ENCODE data around the gene FAM83E. TPM values are rescaled to one million over a fixed set of nuclear protein-coding genes. Genes with fewer than 3 reads are reported as not detected.

The FAM83E gene
- polyA plus RNA-seq, 4 donors: 76.6 to 104 (median 93.5) TPM

GRCh38 chr19:48596679-48597465 is 18.0 kb downstream of the FAM83E start:
- no peak overlapping the region for H3K27ac ChIP-seq (ENCODE audit: low read depth in 1 of 3, low read length in 2 of 3)
- peaks cover 0 to 20% (median 3%) of the 10 kb centered on the region in 3 donors for H3K36me3 ChIP-seq (ENCODE audit: control insufficient read depth in 3 of 3, insufficient read depth in 2 of 3, low read depth in 1 of 3, low read length in 3 of 3)
- FAIRE-seq: no peak
- no peak for DNase-seq
- H3K9me3 ChIP-seq (ENCODE audit: control insufficient read depth in 2 of 2, insufficient read depth in 1 of 2, low read depth in 1 of 2, low read length in 1 of 2): no peaks in the 10 kb centered on the region
- H3K27me3 ChIP-seq (ENCODE audit: control insufficient read depth in 3 of 3, insufficient read depth in 3 of 3, low read length in 3 of 3): no peaks in the 10 kb centered on the region
- peaks cover 0 to 5% (median 0%) of the 10 kb centered on the region in 3 donors for H3K4me1 ChIP-seq (ENCODE audit: control insufficient read depth in 3 of 3, insufficient read depth in 2 of 3, low read depth in 1 of 3, low read length in 2 of 3)
- WGBS, 3 donors: 78 to 88% (median 80%) methylated on average over 38 to 39 of the region's 39 CpGs
- no peak overlapping the region for H3K4me3 ChIP-seq (ENCODE audit: low read depth in 1 of 3, low read length in 3 of 3)

- Histone ChIP-seq H3K36me3 (ENCODE audit: control insufficient read depth in 3 of 3, insufficient read depth in 2 of 3, low read depth in 1 of 3, low read length in 3 of 3) (peaks cover 0 to 14% (median 3%) of the 10 kb centered on the region in 3 donors), H3K4me3 (ENCODE audit: low read depth in 1 of 3, low read length in 3 of 3) (no peak overlapping the region), H3K27me3 (ENCODE audit: control insufficient read depth in 3 of 3, insufficient read depth in 3 of 3, low read length in 3 of 3) (no peaks in the 10 kb centered on the region), H3K27ac (ENCODE audit: low read depth in 1 of 3, low read length in 2 of 3) (no peak overlapping the region), H3K9me3 (ENCODE audit: control insufficient read depth in 2 of 2, insufficient read depth in 1 of 2, low read depth in 1 of 2, low read length in 1 of 2) (no peaks in the 10 kb centered on the region), H3K4me1 (ENCODE audit: control insufficient read depth in 3 of 3, insufficient read depth in 2 of 3, low read depth in 1 of 3, low read length in 2 of 3) (peaks cover 0 to 5% (median 0%) of the 10 kb centered on the region in 3 donors)
- DNase-seq (no peak), FAIRE-seq (no peak)
- WGBS, 3 donors: 70 to 100% (median 81%) methylated on average over 2 to 4 of the region's 4 CpGs
Observed at GRCh38 chr19:48596237-48596636, 18.6 kb downstream of the FAM83E start.

- H3K27me3 ChIP-seq (ENCODE audit: control insufficient read depth in 3 of 3, insufficient read depth in 3 of 3, low read length in 3 of 3): no peaks in the 10 kb centered on the region
- DNase-seq (no peak), FAIRE-seq (no peak)
- H3K9me3 ChIP-seq (ENCODE audit: control insufficient read depth in 2 of 2, insufficient read depth in 1 of 2, low read depth in 1 of 2, low read length in 1 of 2): no peaks in the 10 kb centered on the region
- peaks cover 0 to 10% (median 0%) of the 10 kb centered on the region in 3 donors for H3K36me3 ChIP-seq (ENCODE audit: control insufficient read depth in 3 of 3, insufficient read depth in 2 of 3, low read depth in 1 of 3, low read length in 3 of 3)
- WGBS, 3 donors: 71 to 77% (median 73%) methylated on average over 5 to 6 of the region's 6 CpGs
- H3K4me1 ChIP-seq (ENCODE audit: control insufficient read depth in 3 of 3, insufficient read depth in 2 of 3, low read depth in 1 of 3, low read length in 2 of 3): peaks cover 0 to under 1% (median 0%) of the 10 kb centered on the region in 3 donors
- H3K27ac ChIP-seq (ENCODE audit: low read depth in 1 of 3, low read length in 2 of 3): no peak overlapping the region
- H3K4me3 ChIP-seq (ENCODE audit: low read depth in 1 of 3, low read length in 3 of 3): no peak overlapping the region
Observed at GRCh38 chr19:48595833-48596232, 19.0 kb downstream of the FAM83E start.

GRCh38 chr19:48595171-48595570 is 19.7 kb downstream of the FAM83E start:
- no peaks in the 10 kb centered on the region for H3K27me3 ChIP-seq (ENCODE audit: control insufficient read depth in 3 of 3, insufficient read depth in 3 of 3, low read length in 3 of 3)
- DNase-seq: no peak
- FAIRE-seq: no peak

GRCh38 chr19:48591021-48591420 is 23.9 kb downstream of the FAM83E start:
- WGBS, 3 donors: 80 to 95% (median 92%) methylated on average over 5 of the region's 5 CpGs
- Histone ChIP-seq H3K36me3 (ENCODE audit: control insufficient read depth in 3 of 3, insufficient read depth in 2 of 3, low read depth in 1 of 3, low read length in 3 of 3) (no peaks in the 10 kb centered on the region), H3K4me3 (ENCODE audit: low read depth in 1 of 3, low read length in 3 of 3) (no peak overlapping the region), H3K9me3 (ENCODE audit: control insufficient read depth in 2 of 2, insufficient read depth in 1 of 2, low read depth in 1 of 2, low read length in 1 of 2) (no peaks in the 10 kb centered on the region), H3K27ac (ENCODE audit: low read depth in 1 of 3, low read length in 2 of 3) (no peak overlapping the region), H3K4me1 (ENCODE audit: control insufficient read depth in 3 of 3, insufficient read depth in 2 of 3, low read depth in 1 of 3, low read length in 2 of 3) (peaks cover 0 to 3% (median 0%) of the 10 kb centered on the region in 3 donors), H3K27me3 (ENCODE audit: control insufficient read depth in 3 of 3, insufficient read depth in 3 of 3, low read length in 3 of 3) (no peaks in the 10 kb centered on the region)
- DNase-seq: no peak
- FAIRE-seq: no peak

More at GRCh38 chr19:48595171-48595570, 19.7 kb downstream of the FAM83E start:
- Histone ChIP-seq H3K36me3 (ENCODE audit: control insufficient read depth in 3 of 3, insufficient read depth in 2 of 3, low read depth in 1 of 3, low read length in 3 of 3) (peaks cover 0 to 4% (median 0%) of the 10 kb centered on the region in 3 donors), H3K4me1 (ENCODE audit: control insufficient read depth in 3 of 3, insufficient read depth in 2 of 3, low read depth in 1 of 3, low read length in 2 of 3) (no peaks in the 10 kb centered on the region), H3K9me3 (ENCODE audit: control insufficient read depth in 2 of 2, insufficient read depth in 1 of 2, low read depth in 1 of 2, low read length in 1 of 2) (no peaks in the 10 kb centered on the region), H3K4me3 (ENCODE audit: low read depth in 1 of 3, low read length in 3 of 3) (no peak overlapping the region), H3K27ac (ENCODE audit: low read depth in 1 of 3, low read length in 2 of 3) (no peak overlapping the region)
- WGBS, 3 donors: 81 to 88% (median 86%) methylated on average over 9 of the region's 9 CpGs

- FAIRE-seq (no peak), DNase-seq (peak; percentile 87 to 95)
- Histone ChIP-seq H3K4me3 (ENCODE audit: low read depth in 1 of 3, low read length in 3 of 3) (peak overlapping the region in 2 of 3 donors; percentile 19), H3K27me3 (ENCODE audit: control insufficient read depth in 3 of 3, insufficient read depth in 3 of 3, low read length in 3 of 3) (no peaks in the 10 kb centered on the region), H3K36me3 (ENCODE audit: control insufficient read depth in 3 of 3, insufficient read depth in 2 of 3, low read depth in 1 of 3, low read length in 3 of 3) (no peaks in the 10 kb centered on the region), H3K4me1 (ENCODE audit: control insufficient read depth in 3 of 3, insufficient read depth in 2 of 3, low read depth in 1 of 3, low read length in 2 of 3) (peaks cover 0 to 6% (median 0%) of the 10 kb centered on the region in 3 donors), H3K9me3 (ENCODE audit: control insufficient read depth in 2 of 2, insufficient read depth in 1 of 2, low read depth in 1 of 2, low read length in 1 of 2) (peaks cover 0 to 8% of the 10 kb centered on the region in 2 donors), H3K27ac (ENCODE audit: low read depth in 1 of 3, low read length in 2 of 3) (no peak overlapping the region)
- 3 to 5% (median 4%) methylated on average over 36 of the region's 36 CpGs for WGBS, 3 donors
Observed at GRCh38 chr19:48588670-48589401, 26.0 kb downstream of the FAM83E start.

- no peak for FAIRE-seq
- Histone ChIP-seq H3K4me3 (ENCODE audit: low read depth in 1 of 3, low read length in 3 of 3) (no peak overlapping the region), H3K4me1 (ENCODE audit: control insufficient read depth in 3 of 3, insufficient read depth in 2 of 3, low read depth in 1 of 3, low read length in 2 of 3) (peaks cover 0 to 6% (median 0%) of the 10 kb centered on the region in 3 donors), H3K9me3 (ENCODE audit: control insufficient read depth in 2 of 2, insufficient read depth in 1 of 2, low read depth in 1 of 2, low read length in 1 of 2) (peaks cover 0 to 8% of the 10 kb centered on the region in 2 donors), H3K27ac (ENCODE audit: low read depth in 1 of 3, low read length in 2 of 3) (no peak overlapping the region), H3K36me3 (ENCODE audit: control insufficient read depth in 3 of 3, insufficient read depth in 2 of 3, low read depth in 1 of 3, low read length in 3 of 3) (no peaks in the 10 kb centered on the region), H3K27me3 (ENCODE audit: control insufficient read depth in 3 of 3, insufficient read depth in 3 of 3, low read length in 3 of 3) (no peaks in the 10 kb centered on the region)
- 88 to 92% (median 91%) methylated on average over 3 of the region's 3 CpGs for WGBS, 3 donors
- no peak for DNase-seq
Observed at GRCh38 chr19:48587387-48587786, 27.5 kb downstream of the FAM83E start.

GRCh38 chr19:48582168-48582567 is 32.7 kb downstream of the FAM83E start:
- H3K36me3 ChIP-seq (ENCODE audit: control insufficient read depth in 3 of 3, insufficient read depth in 2 of 3, low read depth in 1 of 3, low read length in 3 of 3): no peaks in the 10 kb centered on the region
- H3K27me3 ChIP-seq (ENCODE audit: control insufficient read depth in 3 of 3, insufficient read depth in 3 of 3, low read length in 3 of 3): no peaks in the 10 kb centered on the region
- no peak for DNase-seq
- no peak overlapping the region for H3K4me3 ChIP-seq (ENCODE audit: low read depth in 1 of 3, low read length in 3 of 3)
- H3K4me1 ChIP-seq (ENCODE audit: control insufficient read depth in 3 of 3, insufficient read depth in 2 of 3, low read depth in 1 of 3, low read length in 2 of 3): peaks cover 0 to 3% (median 0%) of the 10 kb centered on the region in 3 donors
- no peak overlapping the region for H3K27ac ChIP-seq (ENCODE audit: low read depth in 1 of 3, low read length in 2 of 3)
- peaks cover 0 to 8% of the 10 kb centered on the region in 2 donors for H3K9me3 ChIP-seq (ENCODE audit: control insufficient read depth in 2 of 2, insufficient read depth in 1 of 2, low read depth in 1 of 2, low read length in 1 of 2)
- WGBS, 3 donors: 64 to 75% (median 72%) methylated on average over 2 of the region's 2 CpGs
- FAIRE-seq: no peak

Data from small intestine (tissue), 7 donors.